HG03108 (cell line): ENCODE results near the gene UGT2B15.
"Not testable (repeated sequence)": the region's sequence is repeated elsewhere in the genome, so short reads cannot be mapped to it uniquely, and the experiment has no call there.

ENCODE experiments used
- ATAC-seq: cut with Tn5 transposase; IDR thresholded peaks from one replicate; pipeline ENCODE4 v1.9.1; 2021; ENCODE audit warnings: moderate library complexity; ENCODE audit not compliant: unreplicated experiment

UGT2B15 gene

GRCh38 chr4:68656445-68656973 is 13.9 kb downstream of the UGT2B15 start:
- ATAC-seq: peak; percentile 43

GRCh38 chr4:68655764-68656444 is 14.5 kb downstream of the UGT2B15 start:
- ATAC-seq: peak; percentile 18

GRCh38 chr4:68654946-68655721 is 15.3 kb downstream of the UGT2B15 start:
- ATAC-seq: no peak

GRCh38 chr4:68651932-68652331 is 18.5 kb downstream of the UGT2B15 start:
- no peak for ATAC-seq

- ATAC-seq: no peak
These were observed 40.1 kb downstream of the UGT2B15 start for GRCh38 chr4:68630371-68630770.

- not testable (repeated sequence) for ATAC-seq
These were observed 47.7 kb downstream of the UGT2B15 start for GRCh38 chr4:68622731-68623130.

- peak; percentile 90 for ATAC-seq
These were observed 53.3 kb downstream of the UGT2B15 start for GRCh38 chr4:68617003-68617698.

- ATAC-seq: no peak
These were observed 54.6 kb downstream of the UGT2B15 start for GRCh38 chr4:68615699-68616422.

GRCh38 chr4:68613752-68614151 is 56.7 kb downstream of the UGT2B15 start:
- no peak for ATAC-seq

- ATAC-seq: no peak
These were observed 64.2 kb downstream of the UGT2B15 start for GRCh38 chr4:68606240-68606639.

- ATAC-seq: no peak
These were observed 71.3 kb downstream of the UGT2B15 start for GRCh38 chr4:68599150-68599549.

GRCh38 chr4:68597482-68597881 is 73.0 kb downstream of the UGT2B15 start:
- ATAC-seq: no peak
